WI38 (cell line): ENCODE data around the gene ZNF574.

Experiments
- H3K4me3 ChIP-seq: 2 replicates; pipeline ENCODE4 v1.5.1; 2011; ENCODE audit warnings: low read depth, mild to moderate bottlenecking, control low read depth, low read length
- CTCF ChIP-seq: IDR thresholded peaks from 2 replicates; pipeline ENCODE4 v1.5.1; 2012; ENCODE audit warnings: low read depth, mild to moderate bottlenecking, control low read depth, low read length

Gene ZNF574

GRCh38 chr19:42102877-42103276 is 26.9 kb downstream of the ZNF574 start:
- H3K4me3 ChIP-seq: no peak overlapping the region
- TF ChIP-seq CTCF: no peak

- no peak overlapping the region for H3K4me3 ChIP-seq
- TF ChIP-seq CTCF: no peak
Observed at GRCh38 chr19:42105368-42105767, 29.4 kb downstream of the ZNF574 start.

GRCh38 chr19:42108527-42109389 is 32.8 kb downstream of the ZNF574 start:
- peak; percentile 100 for TF ChIP-seq CTCF

GRCh38 chr19:42109896-42110295 is 33.9 kb downstream of the ZNF574 start:
- no peak for TF ChIP-seq CTCF
- no peak overlapping the region for H3K4me3 ChIP-seq

More at GRCh38 chr19:42108527-42109389, 32.8 kb downstream of the ZNF574 start:
- H3K4me3 ChIP-seq: no peak overlapping the region

GRCh38 chr19:42110658-42111057 is 34.7 kb downstream of the ZNF574 start:
- H3K4me3 ChIP-seq: no peak overlapping the region
- TF ChIP-seq CTCF: no peak

GRCh38 chr19:42111384-42111783 is 35.4 kb downstream of the ZNF574 start:
- TF ChIP-seq CTCF: no peak
- no peak overlapping the region for H3K4me3 ChIP-seq

- TF ChIP-seq CTCF: no peak
- H3K4me3 ChIP-seq: no peak overlapping the region
Observed at GRCh38 chr19:42111811-42112210, 35.8 kb downstream of the ZNF574 start.
